Activated T-cell treated with anti-CD3 and anti-CD28 coated beads, Interleukin-2, amount 50 U/mL, for 48 hours (primary cell): Measurements from ENCODE around the gene PIGQ.
A peak's percentile ranks its signal among the peaks of the same experiment; 100 is the strongest.

ENCODE experiments used
- DNase-seq, 2 experiments: peaks; one replicate each; pipeline ENCODE4 v3.0.0-alpha.2; 2020

PIGQ gene

GRCh38 chr16:572865-573650, 3.3 kb downstream of the PIGQ start:
- DNase-seq: no peak

GRCh38 chr16:574021-574760, 4.4 kb downstream of the PIGQ start:
- DNase-seq: no peak

- DNase-seq: no peak
Observed at GRCh38 chr16:575354-576196, 5.8 kb downstream of the PIGQ start.

GRCh38 chr16:576197-576822, 6.5 kb downstream of the PIGQ start:
- DNase-seq: no peak

GRCh38 chr16:576823-577201, 7.0 kb downstream of the PIGQ start:
- DNase-seq: no peak

DNA sequence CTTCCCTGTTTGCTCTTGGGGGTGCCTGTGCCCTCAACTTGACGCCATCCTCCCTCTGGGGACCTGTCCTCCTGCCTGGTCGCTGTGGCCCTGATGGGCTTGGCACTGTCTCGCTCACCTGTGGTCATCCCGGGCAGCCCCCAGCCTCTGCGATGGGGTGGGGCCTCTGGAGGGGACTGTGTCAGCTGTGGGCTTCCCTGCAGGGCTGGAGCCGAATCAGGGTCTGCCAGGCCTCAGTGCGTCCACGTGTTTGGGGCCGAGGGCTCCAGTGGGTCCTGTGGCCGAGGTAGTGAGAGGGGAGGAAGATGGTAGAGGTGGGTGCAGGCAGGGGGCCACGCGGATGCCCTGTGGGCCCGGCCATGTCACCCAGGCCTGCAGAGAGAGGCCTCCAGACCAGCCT, 8.0 kb downstream of the PIGQ start:
- DNase-seq: no peak

GRCh38 chr16:578232-578869, 8.6 kb downstream of the PIGQ start:
- no peak for DNase-seq

- DNase-seq: peak; percentile 74 to 82
Observed at GRCh38 chr16:578870-579405, 9.2 kb downstream of the PIGQ start.

DNA sequence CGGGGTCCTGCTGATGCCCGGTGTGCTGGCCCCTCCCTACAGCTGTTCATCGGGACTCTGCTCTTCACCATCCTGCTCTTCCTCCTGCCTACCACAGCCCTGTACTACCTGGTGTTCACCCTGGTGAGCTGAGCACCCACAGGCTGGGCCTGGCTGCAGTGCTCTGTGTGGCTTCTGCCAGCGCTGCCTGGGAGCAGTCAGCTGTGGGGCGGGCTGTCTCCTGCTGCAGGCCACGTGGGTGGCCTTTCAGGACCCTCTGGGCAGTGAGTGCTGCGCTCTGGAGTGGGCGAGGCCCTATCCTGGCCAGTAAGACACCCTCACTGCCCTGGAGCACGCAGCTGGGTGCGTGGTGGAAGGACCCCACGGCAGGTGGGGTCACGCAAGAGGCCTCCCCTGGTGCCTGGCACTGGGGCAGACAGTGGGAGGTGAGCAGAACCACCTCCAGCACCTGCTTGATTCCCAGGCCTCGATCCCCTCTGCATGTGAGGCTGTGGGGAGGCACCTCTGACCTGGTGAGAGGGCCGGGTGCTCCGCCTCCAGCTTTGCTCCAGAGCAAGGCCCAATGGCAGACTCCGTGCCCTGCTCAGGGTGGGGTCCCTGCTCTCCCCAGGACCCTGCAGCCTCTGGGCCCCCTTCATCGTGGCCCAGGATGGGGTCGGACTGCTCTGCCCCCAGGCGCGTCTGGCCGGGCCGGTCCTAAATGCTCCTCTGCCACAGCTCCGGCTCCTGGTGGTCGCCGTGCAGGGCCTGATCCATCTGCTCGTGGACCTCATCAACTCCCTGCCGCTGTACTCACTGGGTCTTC, 10.6 kb downstream of the PIGQ start:
- no peak for DNase-seq

- DNase-seq: no peak
Observed at GRCh38 chr16:580946-581498, 11.3 kb downstream of the PIGQ start.

DNA sequence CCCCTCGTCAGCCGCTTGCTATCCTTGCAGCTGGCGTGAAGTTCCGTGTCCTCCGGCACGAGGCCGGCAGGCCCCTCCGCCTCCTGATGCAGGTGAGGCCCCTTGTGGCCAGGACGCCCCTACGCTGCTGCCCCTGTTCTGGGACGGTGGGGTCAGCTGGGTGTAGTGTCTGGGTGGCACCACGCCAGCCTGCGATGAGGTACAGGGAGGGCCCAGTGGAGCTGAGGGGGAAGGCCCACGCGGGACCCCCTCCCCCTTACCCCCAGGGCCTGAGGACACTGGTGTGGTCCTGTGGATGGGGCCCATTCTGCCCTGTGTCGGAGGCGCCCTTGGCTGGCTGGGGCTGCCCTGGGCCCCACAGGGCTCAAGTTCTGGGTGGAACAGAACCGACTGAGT, 12.4 kb downstream of the PIGQ start:
- no peak for DNase-seq

GRCh38 chr16:582614-583331, 13.0 kb downstream of the PIGQ start:
- no peak for DNase-seq

DNA sequence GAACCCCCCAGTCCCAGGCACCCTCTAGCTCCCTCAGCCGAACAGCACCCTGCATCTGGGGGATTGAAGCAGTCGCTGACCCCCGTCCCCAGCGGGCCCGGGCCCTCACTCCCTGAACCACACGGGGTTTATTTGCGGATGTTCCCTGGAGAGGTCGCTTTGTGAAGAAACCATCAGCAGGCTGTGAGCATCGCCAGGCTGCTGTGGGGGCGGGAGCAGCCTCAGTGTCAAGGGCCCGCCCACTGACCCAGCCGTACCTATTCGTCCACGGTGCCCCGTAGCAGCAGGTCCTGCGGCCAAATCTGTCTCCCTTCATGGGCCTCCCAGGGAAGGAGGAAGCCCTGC, 13.7 kb downstream of the PIGQ start:
- no peak for DNase-seq

- no peak for DNase-seq
Observed at GRCh38 chr16:583815-584591, 14.2 kb downstream of the PIGQ start.

- DNase-seq: no peak
Observed at GRCh38 chr16:585351-585750, 15.6 kb downstream of the PIGQ start.

DNA sequence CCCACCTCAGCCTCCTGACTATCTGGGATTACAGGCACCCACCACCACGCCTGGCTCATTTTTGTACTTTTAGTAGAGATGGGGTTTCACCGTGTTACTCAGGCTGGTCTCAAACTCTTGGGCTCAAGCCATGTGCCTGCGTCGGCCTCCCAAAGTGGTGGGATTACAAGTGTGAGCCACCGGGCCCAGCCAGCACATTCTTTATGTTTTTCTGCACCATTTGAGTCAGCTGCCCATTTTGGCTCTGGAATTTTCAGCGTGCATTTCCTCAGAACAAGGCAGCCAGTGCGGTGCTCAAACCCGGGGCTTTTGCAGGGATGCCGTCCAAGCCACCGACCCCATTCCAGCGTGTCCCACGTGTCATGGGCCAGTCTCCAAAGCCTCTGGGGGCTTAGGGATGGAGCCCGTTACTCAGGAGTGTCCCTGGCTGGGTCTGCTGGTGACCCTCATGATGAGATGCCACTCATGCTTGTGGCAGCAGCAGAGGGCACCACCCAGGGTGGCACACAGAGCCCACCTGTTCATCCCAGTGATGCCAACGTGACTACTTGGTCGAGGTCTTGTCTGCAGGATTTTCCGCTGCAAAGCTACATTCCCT, 16.4 kb downstream of the PIGQ start:
- no peak for DNase-seq

DNA sequence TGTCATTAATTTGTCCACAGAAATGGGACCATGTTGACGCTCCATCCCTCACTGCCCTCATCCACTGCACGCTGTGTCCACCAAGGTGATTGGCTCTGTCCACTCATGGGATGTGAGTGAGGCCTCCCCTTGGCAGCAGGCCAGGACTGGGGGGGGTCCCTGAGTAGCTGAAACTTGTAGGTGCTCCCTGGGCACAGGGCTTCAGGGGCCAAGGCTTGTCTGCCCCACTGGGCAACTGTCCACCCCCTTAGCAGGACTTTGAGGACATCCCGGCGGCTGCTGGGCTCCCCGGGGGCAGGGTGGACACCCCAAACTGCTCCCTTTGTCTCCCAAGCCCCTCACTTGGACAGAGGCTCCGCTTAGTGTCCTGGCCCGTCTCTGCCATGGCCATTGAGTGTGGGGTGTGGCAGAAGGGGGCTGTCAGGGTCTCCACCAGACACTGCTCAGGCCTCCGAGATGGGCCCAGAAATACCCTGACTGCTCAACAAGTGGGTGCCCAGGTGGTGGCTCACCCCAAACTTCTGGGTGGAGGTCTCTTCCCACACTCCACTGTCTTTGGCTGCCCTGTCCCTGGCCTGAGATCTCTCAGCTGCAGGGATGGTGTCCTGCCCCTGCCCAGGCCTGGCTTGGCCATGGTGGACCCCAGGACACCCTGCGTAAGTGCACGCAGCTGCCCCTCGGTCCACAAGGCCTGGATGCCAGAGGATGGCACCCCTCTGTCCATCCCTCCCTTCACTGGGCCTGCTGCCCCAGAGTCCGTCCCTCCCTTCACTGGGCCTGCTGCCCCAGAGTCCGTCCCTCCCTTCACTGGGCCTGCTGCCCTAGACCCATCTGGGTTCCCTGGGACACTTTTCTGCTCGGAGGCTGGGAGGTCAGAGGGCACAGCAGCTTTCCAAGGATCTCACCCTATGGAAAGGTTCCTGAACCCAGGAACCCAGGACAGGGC, 17.1 kb downstream of the PIGQ start:
- no peak for DNase-seq

DNA sequence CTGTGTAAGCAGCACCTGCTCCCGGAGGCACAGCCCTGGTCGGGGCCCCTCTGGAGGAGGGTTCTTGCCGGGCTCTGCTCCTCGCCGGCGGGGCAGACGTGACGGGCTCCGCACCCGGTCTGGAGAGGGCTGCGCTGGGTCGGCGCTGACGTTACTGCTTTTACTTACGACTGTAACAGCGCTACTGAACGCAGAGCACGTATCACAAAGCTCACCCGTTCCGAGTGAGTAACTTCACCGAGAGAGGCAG, 18.8 kb downstream of the PIGQ start:
- DNase-seq: peak; percentile 76 to 81
